GM12865 (cell line): Measurements from ENCODE around the gene DGKI.

Experiments
- DNase-seq: peaks from one replicate; pipeline ENCODE4 v3.0.0; 2010; ENCODE audit warnings: low read depth
- H3K4me3 ChIP-seq: 2 replicates; pipeline ENCODE4 v1.5.1; 2011; ENCODE audit warnings: mild to moderate bottlenecking, low read depth, low read length, control low read depth
- CTCF ChIP-seq: IDR thresholded peaks from 2 replicates; pipeline ENCODE4 v1.5.1; 2011; ENCODE audit warnings: low read length, control low read depth, low read depth, inconsistent platforms; ENCODE audit not compliant: insufficient read depth; ENCODE audit errors: missing control alignments

Gene DGKI

GRCh38 chr7:137813541-137813940 lies 33.2 kb downstream of the DGKI start:
- TF ChIP-seq CTCF = no peak
- no peak for DNase-seq
- H3K4me3 ChIP-seq = no peak overlapping the region

- no peak for TF ChIP-seq CTCF
- no peak for DNase-seq
- no peak overlapping the region for H3K4me3 ChIP-seq
These were observed 36.5 kb downstream of the DGKI start for GRCh38 chr7:137810248-137810647.

- TF ChIP-seq CTCF = no peak
- no peak for DNase-seq
- no peak overlapping the region for H3K4me3 ChIP-seq
These were observed 41.9 kb downstream of the DGKI start for GRCh38 chr7:137804836-137805235.

GRCh38 chr7:137801491-137801890 lies 45.3 kb downstream of the DGKI start:
- TF ChIP-seq CTCF = no peak
- H3K4me3 ChIP-seq = no peak overlapping the region
- no peak for DNase-seq

- DNase-seq = no peak
- no peak overlapping the region for H3K4me3 ChIP-seq
- no peak for TF ChIP-seq CTCF
These were observed 45.8 kb downstream of the DGKI start for GRCh38 chr7:137801003-137801402.

- TF ChIP-seq CTCF = no peak
- DNase-seq = peak; percentile 72
- H3K4me3 ChIP-seq = no peak overlapping the region
These were observed 48.6 kb downstream of the DGKI start for GRCh38 chr7:137798073-137798763.

GRCh38 chr7:137795211-137795610 lies 51.6 kb downstream of the DGKI start:
- H3K4me3 ChIP-seq = no peak overlapping the region
- TF ChIP-seq CTCF = no peak
- DNase-seq = no peak
